SK-N-SH treated with all-trans-retinoic acid at 6 μM for 48 hours (cell line): Measurements from ENCODE around the gene NFIB.

Experiments used
- ATAC-seq: fragments of 200-7000 bp; cut with Tn5 transposase; 3 replicates; pipeline ENCODE4 v1.9.1; 2020; ENCODE audit warnings: mild to moderate bottlenecking, moderate library complexity
- ARNTL ChIP-seq: fragments of 450-650 bp; formaldehyde crosslinking; IDR thresholded peaks from 2 replicates; pipeline ENCODE4 v1.5.0; 2020; ENCODE audit warnings: low read depth, mild to moderate bottlenecking, moderate library complexity, borderline replicate concordance
- BACH2 ChIP-seq: fragments of 250-450 bp; sonication (Bioruptor Pico); IDR thresholded peaks from 2 replicates; pipeline ENCODE4 v1.9.0; 2021; ENCODE audit warnings: mild to moderate bottlenecking, borderline replicate concordance
- CREB5 ChIP-seq: fragments of 250-450 bp; sonication (Bioruptor Pico); IDR thresholded peaks from 2 replicates; pipeline ENCODE4 v1.5.1; 2020; ENCODE audit warnings: low read depth, mild to moderate bottlenecking, moderate library complexity
- CSDC2 ChIP-seq: fragments of 250-450 bp; sonication (Bioruptor Pico); IDR thresholded peaks from 2 replicates; pipeline ENCODE4 v1.5.0; 2020; ENCODE audit warnings: mild to moderate bottlenecking, moderate library complexity
- CSRNP3 ChIP-seq: fragments of 250-450 bp; sonication (Bioruptor Pico); IDR thresholded peaks from 2 replicates; pipeline ENCODE4 v1.5.1; 2021; ENCODE audit warnings: mild to moderate bottlenecking, moderate library complexity
- ESRRG ChIP-seq: fragments of 250-450 bp; sonication (Bioruptor Pico); IDR thresholded peaks from 2 replicates; pipeline ENCODE4 v1.6.1; 2021; ENCODE audit warnings: mild to moderate bottlenecking
- GLIS3 ChIP-seq: fragments of 250-450 bp; sonication (Bioruptor Pico); IDR thresholded peaks from 2 replicates; pipeline ENCODE4 v1.5.0; 2020; ENCODE audit warnings: mild to moderate bottlenecking, moderate library complexity
- OSR1 ChIP-seq: fragments of 250-450 bp; sonication (Bioruptor Pico); IDR thresholded peaks from 2 replicates; pipeline ENCODE4 v1.8.0; 2022; ENCODE audit warnings: moderate library complexity, mild to moderate bottlenecking, inconsistent platforms
- PATZ1 ChIP-seq: fragments of 250-450 bp; sonication (Bioruptor Pico); IDR thresholded peaks from 2 replicates; pipeline ENCODE4 v1.8.0; 2020; ENCODE audit warnings: mild to moderate bottlenecking, moderate library complexity, borderline replicate concordance
- POU6F1 ChIP-seq: fragments of 250-450 bp; sonication (Bioruptor Pico); IDR thresholded peaks from 2 replicates; pipeline ENCODE4 v1.8.0; 2021; ENCODE audit warnings: low read depth, mild to moderate bottlenecking, moderate library complexity, borderline replicate concordance
- PPARA ChIP-seq: fragments of 250-450 bp; sonication (Bioruptor Pico); IDR thresholded peaks from 2 replicates; pipeline ENCODE4 v1.5.0; 2020; ENCODE audit warnings: mild to moderate bottlenecking, borderline replicate concordance
- RARB ChIP-seq: fragments of 250-450 bp; sonication (Bioruptor Pico); IDR thresholded peaks from 2 replicates; pipeline ENCODE4 v1.8.0; 2021; ENCODE audit warnings: mild to moderate bottlenecking, moderate library complexity
- SNAI2 ChIP-seq: fragments of 250-450 bp; sonication (Bioruptor Pico); IDR thresholded peaks from 2 replicates; pipeline ENCODE4 v1.5.0; 2020; ENCODE audit warnings: mild to moderate bottlenecking, moderate library complexity
- TCF4 ChIP-seq: fragments of 250-450 bp; sonication (Bioruptor Pico); IDR thresholded peaks from 2 replicates; pipeline ENCODE4 v1.8.0; 2021; ENCODE audit warnings: mild to moderate bottlenecking, moderate library complexity, borderline replicate concordance
- TOX ChIP-seq: fragments of 250-450 bp; sonication (Bioruptor Pico); IDR thresholded peaks from 2 replicates; pipeline ENCODE4 v1.8.0; 2021; ENCODE audit warnings: mild to moderate bottlenecking, moderate library complexity, borderline replicate concordance
- TSHZ2 ChIP-seq: fragments of 250-450 bp; sonication (Bioruptor Pico); IDR thresholded peaks from 2 replicates; pipeline ENCODE4 v1.5.0; 2020; ENCODE audit warnings: mild to moderate bottlenecking, moderate library complexity
- ZC3H10 ChIP-seq: fragments of 250-450 bp; sonication (Bioruptor Pico); IDR thresholded peaks from 2 replicates; pipeline ENCODE4 v1.5.1; 2021; ENCODE audit warnings: mild to moderate bottlenecking, moderate library complexity
- ZFP30 ChIP-seq: fragments of 450-650 bp; formaldehyde crosslinking; IDR thresholded peaks from 2 replicates; pipeline ENCODE4 v1.5.0; 2022; ENCODE audit warnings: mild to moderate bottlenecking, moderate library complexity
- ZNF565 ChIP-seq: fragments of 450-650 bp; formaldehyde crosslinking; conservative IDR thresholded peaks from 2 replicates; pipeline ENCODE4 v1.5.0; 2020; ENCODE audit warnings: low read depth, mild to moderate bottlenecking, moderate library complexity
- ZNF70 ChIP-seq: fragments of 450-650 bp; formaldehyde crosslinking; IDR thresholded peaks from 2 replicates; pipeline ENCODE4 v1.5.0; 2020; ENCODE audit warnings: mild to moderate bottlenecking, moderate library complexity
- ZNF8 ChIP-seq: fragments of 450-650 bp; formaldehyde crosslinking; IDR thresholded peaks from 2 replicates; pipeline ENCODE4 v1.5.0; 2020; ENCODE audit warnings: mild to moderate bottlenecking, moderate library complexity

Gene NFIB

GRCh38 chr9:14289916-14290315, 24.0 kb downstream of the NFIB start:
- no peak for TF ChIP-seq CSDC2 (CRISPR knock-in tag)
- TF ChIP-seq SNAI2: no peak
- no peak for TF ChIP-seq PATZ1
- TF ChIP-seq BACH2 (CRISPR knock-in tag): no peak
- TF ChIP-seq PPARA (CRISPR knock-in tag): no peak
- TF ChIP-seq CREB5 (CRISPR knock-in tag): no peak
- TF ChIP-seq OSR1 (CRISPR knock-in tag): no peak
- TF ChIP-seq TSHZ2 (CRISPR knock-in tag): no peak
- no peak for TF ChIP-seq GLIS3 (CRISPR knock-in tag)
- no peak for TF ChIP-seq ZNF70 (CRISPR knock-in tag)
- no peak for TF ChIP-seq ZNF565
- TF ChIP-seq TOX (CRISPR knock-in tag): no peak
- no peak for TF ChIP-seq ZFP30
- no peak for TF ChIP-seq ARNTL (CRISPR knock-in tag)
- no peak for TF ChIP-seq RARB (CRISPR knock-in tag)
- ATAC-seq: no peak

- ATAC-seq: no peak
- TF ChIP-seq PPARA (CRISPR knock-in tag): no peak
- TF ChIP-seq PATZ1: no peak
- no peak for TF ChIP-seq TOX (CRISPR knock-in tag)
- no peak for TF ChIP-seq ZNF565
- TF ChIP-seq ZC3H10 (CRISPR knock-in tag): no peak
- no peak for TF ChIP-seq CSRNP3 (CRISPR knock-in tag)
- no peak for TF ChIP-seq ZNF70 (CRISPR knock-in tag)
These were observed 25.5 kb downstream of the NFIB start for GRCh38 chr9:14288433-14288832.

- no peak for ATAC-seq
- TF ChIP-seq ZNF565: no peak
- no peak for TF ChIP-seq ZFP30
- TF ChIP-seq CREB5 (CRISPR knock-in tag): no peak
- no peak for TF ChIP-seq ARNTL (CRISPR knock-in tag)
- no peak for TF ChIP-seq POU6F1 (CRISPR knock-in tag)
- TF ChIP-seq SNAI2: no peak
- TF ChIP-seq TCF4 (CRISPR knock-in tag): no peak
- TF ChIP-seq TOX (CRISPR knock-in tag): no peak
- no peak for TF ChIP-seq TSHZ2 (CRISPR knock-in tag)
- TF ChIP-seq BACH2 (CRISPR knock-in tag): no peak
- TF ChIP-seq PPARA (CRISPR knock-in tag): no peak
- no peak for TF ChIP-seq ZNF70 (CRISPR knock-in tag)
- TF ChIP-seq GLIS3 (CRISPR knock-in tag): no peak
- TF ChIP-seq RARB (CRISPR knock-in tag): no peak
- TF ChIP-seq CSDC2 (CRISPR knock-in tag): no peak
- no peak for TF ChIP-seq ZC3H10 (CRISPR knock-in tag)
- no peak for TF ChIP-seq ESRRG (CRISPR knock-in tag)
- TF ChIP-seq ZNF8 (CRISPR knock-in tag): no peak
- TF ChIP-seq OSR1 (CRISPR knock-in tag): no peak
These were observed 27.8 kb downstream of the NFIB start for GRCh38 chr9:14286121-14286520.
